A549 (cell line): ENCODE measurements around the gene BRPF3. TPM values are rescaled to one million over a fixed set of nuclear protein-coding genes. Genes with fewer than 3 reads are reported as not detected.

ENCODE experiments used
- ATAC-seq, 2 experiments: fragments of 200-7000 bp in 1 of 2; fragments of >200 bp in 1 of 2; cut with Nextera tagmentation in 1 of 2; cut with Tn5 transposase in 1 of 2; 3 replicates each; pipeline versions ENCODE4 v1.8.0 to v1.9.1; 2018 to 2020; ENCODE audit warnings: mild to moderate bottlenecking in 1 of 2, moderate library complexity in 1 of 2
- CTCF ChIA-PET: fragments of 300-600 bp; sonication (Branson Sonifier 250); formaldehyde crosslinking; extraction: SDS; loops from one replicate; lab custom pipeline; 2021; ENCODE audit warnings: antibody characterized with exemption, inconsistent platforms; lab: Yijun Ruan, JAX
- POLR2A ChIA-PET: fragments of 350-600 bp; formaldehyde crosslinking; extraction: SDS; loops from one replicate; lab custom pipeline; 2021; ENCODE audit warnings: antibody characterized with exemption, inconsistent platforms; lab: Yijun Ruan, JAX
- DNase-seq, 2 experiments: peaks; one replicate each; pipeline versions ENCODE4 v3.0.0 to v3.0.0-alpha.2; 2011 to 2016; ENCODE audit warnings: low read depth in 1 of 2, low spot score in 1 of 2
- FAIRE-seq: peaks from 2 replicates; lab custom pipeline; 2011; peaks lifted over from hg19 to GRCh38; lab: Jason Lieb, UNC
- H3K27ac ChIP-seq, 2 experiments: fragments of >200 bp; sonication (Bioruptor Twin); formaldehyde crosslinking; 3 replicates each; pipeline ENCODE4 v1.5.1; 2016 to 2017
- H3K4me1 ChIP-seq: fragments of >200 bp; sonication (Bioruptor Twin); formaldehyde crosslinking; 3 replicates; pipeline ENCODE4 v1.6.1; 2016
- H3K4me2 ChIP-seq: fragments of >200 bp; sonication (Bioruptor Twin); formaldehyde crosslinking; 3 replicates; pipeline ENCODE4 v1.6.1; 2016
- H3K4me3 ChIP-seq: fragments of >200 bp; sonication (Bioruptor Twin); formaldehyde crosslinking; 3 replicates; pipeline ENCODE4 v1.5.1; 2016
- H3K9me3 ChIP-seq: fragments of >200 bp; sonication (Bioruptor Twin); formaldehyde crosslinking; 3 replicates; pipeline ENCODE4 v1.6.1; 2016
- ATOH8 ChIP-seq: fragments of 250-450 bp; sonication (Bioruptor Pico); IDR thresholded peaks from 2 replicates; pipeline ENCODE4 v1.5.0; 2020; ENCODE audit warnings: low read depth, mild to moderate bottlenecking, moderate library complexity
- BCL3 ChIP-seq: fragments of >200 bp; sonication (Bioruptor Twin); formaldehyde crosslinking; IDR thresholded peaks from 3 replicates; pipeline ENCODE4 v1.6.1; 2016
- CBX2 ChIP-seq: fragments of 200-600 bp; sonication (generic); IDR thresholded peaks from 2 replicates; pipeline ENCODE4 v1.6.1; 2016; ENCODE audit warnings: low read depth, mild to moderate bottlenecking, borderline replicate concordance
- CBX8 ChIP-seq: fragments of 200-600 bp; sonication (generic); IDR thresholded peaks from 2 replicates; pipeline ENCODE4 v1.6.1; 2016
- CHD4 ChIP-seq: fragments of 200-600 bp; sonication (generic); IDR thresholded peaks from 2 replicates; pipeline ENCODE4 v1.6.1; 2016; ENCODE audit warnings: antibody characterized with exemption, mild to moderate bottlenecking, borderline replicate concordance
- E2F6 ChIP-seq: IDR thresholded peaks from 2 replicates; pipeline ENCODE4 v1.6.1; 2012; ENCODE audit warnings: low read depth, borderline replicate concordance
- ELK1 ChIP-seq: fragments of 150-350 bp; IDR thresholded peaks from 2 replicates; pipeline ENCODE4 v1.6.1; 2014; ENCODE audit warnings: low read depth, mild to moderate bottlenecking, low read length
- FOSB ChIP-seq: fragments of 250-450 bp; sonication (Bioruptor Pico); IDR thresholded peaks from 2 replicates; pipeline ENCODE4 v1.5.0; 2020; ENCODE audit warnings: mild to moderate bottlenecking, moderate library complexity
- HES2 ChIP-seq: fragments of >200 bp; sonication (Bioruptor Twin); formaldehyde crosslinking; IDR thresholded peaks from 2 replicates; pipeline ENCODE4 v1.6.1; 2016
- HEYL ChIP-seq: fragments of 250-450 bp; sonication (Bioruptor Pico); IDR thresholded peaks from 2 replicates; pipeline ENCODE4 v1.8.0; 2021; ENCODE audit warnings: mild to moderate bottlenecking, moderate library complexity
- HOXA7 ChIP-seq: fragments of 250-450 bp; sonication (Bioruptor Pico); IDR thresholded peaks from 2 replicates; pipeline ENCODE4 v1.5.0; 2020; ENCODE audit warnings: mild to moderate bottlenecking, moderate library complexity
- JUNB ChIP-seq: fragments of >200 bp; sonication (Bioruptor Twin); formaldehyde crosslinking; IDR thresholded peaks from 2 replicates; pipeline ENCODE4 v1.6.1; 2016
- KDM1A ChIP-seq: fragments of 200-600 bp; sonication (generic); IDR thresholded peaks from 2 replicates; pipeline ENCODE4 v1.6.1; 2016; ENCODE audit warnings: low read depth, mild to moderate bottlenecking
- MAFK ChIP-seq: fragments of 450-650 bp; IDR thresholded peaks from 2 replicates; pipeline ENCODE4 v1.6.1; 2014; ENCODE audit not compliant: partially characterized antibody
- MAX ChIP-seq: IDR thresholded peaks from 2 replicates; pipeline ENCODE4 v1.6.1; 2012
- RNF2 ChIP-seq: fragments of 200-600 bp; sonication (generic); IDR thresholded peaks from 2 replicates; pipeline ENCODE4 v1.6.1; 2016; ENCODE audit warnings: low read depth, mild to moderate bottlenecking, antibody characterized with exemption, moderate library complexity, borderline replicate concordance
- SMC3 ChIP-seq: fragments of >200 bp; sonication (Bioruptor Twin); formaldehyde crosslinking; IDR thresholded peaks from 3 replicates; pipeline ENCODE4 v1.6.1; 2018; ENCODE audit warnings: inconsistent platforms
- TP53 ChIP-seq: fragments of 250-450 bp; sonication (Bioruptor Pico); IDR thresholded peaks from 2 replicates; pipeline ENCODE4 v1.5.0; 2021; ENCODE audit warnings: mild to moderate bottlenecking, moderate library complexity
- USF2 ChIP-seq: fragments of 450-650 bp; IDR thresholded peaks from 2 replicates; pipeline ENCODE4 v1.6.1; 2014; ENCODE audit warnings: antibody characterized with exemption
- ZNF302 ChIP-seq: fragments of 250-450 bp; sonication (Bioruptor Pico); IDR thresholded peaks from 2 replicates; pipeline ENCODE4 v1.9.0; 2021; ENCODE audit warnings: inconsistent platforms, mild to moderate bottlenecking, moderate library complexity
- ZSCAN20 ChIP-seq: fragments of 250-450 bp; sonication (Bioruptor Pico); IDR thresholded peaks from 2 replicates; pipeline ENCODE4 v1.8.0; 2022; ENCODE audit warnings: mild to moderate bottlenecking, moderate library complexity
- WGBS: methylation state at CpG from one replicate; pipeline ENCODE4 v1.1.6; 2017; ENCODE audit errors: missing lambda C conversion rate; 5-methylcytosine and 5-hydroxymethylcytosine counted together
- polyA plus RNA-seq, 4 experiments: library from polyadenylated mRNA; depleted of rRNA in 3 of 4; stranded (reverse); fragments of >200 nt; fragmentation: RNase III in 1 of 4; extraction: RNeasy Plus Mini Kit Qiagen cat#74134 plus additional on column Dnase treatment in 1 of 4; gene quantifications; 2 replicates in 3 of 4; 3 replicates in 1 of 4; pipeline ENCODE4 v1.2.3, GENCODE V29; 2011 to 2017

Gene BRPF3
- polyA plus RNA-seq, 2 of the 4 experiments (the other 2 are of a cell fraction) = 9.8 to 11.2 TPM

- no peak for ATAC-seq
- WGBS = 83% methylated on average over 2 of the region's 2 CpGs
- no peak overlapping the region for H3K27ac ChIP-seq
- TF ChIP-seq ELK1 = no peak
- TF ChIP-seq FOSB (CRISPR knock-in tag) = no peak
- TF ChIP-seq ATOH8 (CRISPR knock-in tag) = no peak
- no peak for TF ChIP-seq CHD4
- TF ChIP-seq HES2 = no peak
- no peak for TF ChIP-seq TP53 (CRISPR knock-in tag)
- TF ChIP-seq CBX2 = no peak
- no peak for TF ChIP-seq USF2
- no peak for TF ChIP-seq CBX8
- TF ChIP-seq, all 56 proteins: peak for 0
- DNase-seq (no peak), FAIRE-seq (no peak)
- POLR2A ChIA-PET = no interaction called here
- H3K4me1 ChIP-seq = peaks cover 12% of the 10 kb centered on the region; the same call in 2 of the 3 replicates
- CTCF ChIA-PET = no interaction called here
- H3K4me3 ChIP-seq = no peak overlapping the region
- no peak overlapping the region for H3K4me2 ChIP-seq
- H3K9me3 ChIP-seq = no peaks in the 10 kb centered on the region
Observed at GRCh38 chr6:36221674-36222073, 25.1 kb downstream of the BRPF3 start.

GRCh38 chr6:36222924-36223323 lies 26.4 kb downstream of the BRPF3 start:
- H3K9me3 ChIP-seq = no peaks in the 10 kb centered on the region
- no peak for DNase-seq
- CTCF ChIA-PET = no interaction called here
- POLR2A ChIA-PET = no interaction called here
- TF ChIP-seq ATOH8 (CRISPR knock-in tag) (no peak), BCL3 (no peak), SMC3 (no peak), CBX2 (no peak), MAX (no peak), USF2 (no peak), KDM1A (no peak), HEYL (CRISPR knock-in tag) (no peak), ZSCAN20 (CRISPR knock-in tag) (no peak)
- H3K4me3 ChIP-seq = no peak overlapping the region
- FAIRE-seq = no peak
- peaks cover 12% of the 10 kb centered on the region; the same call in 2 of the 3 replicates for H3K4me1 ChIP-seq
- no peak for ATAC-seq
- 94% methylated on average over 4 of the region's 4 CpGs for WGBS
- H3K4me2 ChIP-seq = no peak overlapping the region
- no peak overlapping the region for H3K27ac ChIP-seq

- 90% methylated on average over 1 of the region's 1 CpG for WGBS
- DNase-seq = no peak
- Histone ChIP-seq H3K27ac (no peak overlapping the region), H3K4me3 (no peak overlapping the region), H3K9me3 (no peaks in the 10 kb centered on the region), H3K4me1 (peaks cover 12% of the 10 kb centered on the region; the same call in 2 of the 3 replicates), H3K4me2 (no peak overlapping the region)
- ChIA-PET CTCF (no interaction called here), POLR2A (no interaction called here)
- no peak for FAIRE-seq
- ATAC-seq = no peak
- no peak for TF ChIP-seq MAFK
- no peak for TF ChIP-seq RNF2
- TF ChIP-seq TP53 (CRISPR knock-in tag) = no peak
- no peak for TF ChIP-seq ZNF302
- no peak for TF ChIP-seq E2F6
- TF ChIP-seq ELK1 = no peak
- no peak for TF ChIP-seq JUNB
- TF ChIP-seq HOXA7 (CRISPR knock-in tag) = no peak
- no peak for TF ChIP-seq BCL3
Observed at GRCh38 chr6:36223706-36224105, 27.2 kb downstream of the BRPF3 start.
